ENCODE data around the gene ARAP2.

DNA sequence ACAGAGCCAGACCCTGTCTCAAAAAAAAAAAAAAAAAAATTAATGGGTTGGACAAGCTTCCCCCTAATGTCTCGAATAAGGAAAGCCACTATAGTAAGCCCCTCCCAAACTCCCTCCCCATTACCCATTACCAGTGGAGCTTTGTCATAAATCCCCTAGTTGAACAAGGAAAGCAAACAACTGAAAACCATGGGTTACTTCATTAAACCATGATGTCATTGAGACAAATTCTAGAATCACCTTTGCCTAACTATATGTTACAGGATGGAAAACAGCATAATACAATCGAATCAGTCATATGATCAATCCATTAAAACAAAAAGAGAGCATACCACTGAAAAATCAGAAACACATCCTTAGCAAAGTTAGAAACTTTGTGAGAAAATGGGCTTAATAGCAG is 8.2 kb downstream of the ARAP2 start:
- TF ChIP-seq, protein P1, sequence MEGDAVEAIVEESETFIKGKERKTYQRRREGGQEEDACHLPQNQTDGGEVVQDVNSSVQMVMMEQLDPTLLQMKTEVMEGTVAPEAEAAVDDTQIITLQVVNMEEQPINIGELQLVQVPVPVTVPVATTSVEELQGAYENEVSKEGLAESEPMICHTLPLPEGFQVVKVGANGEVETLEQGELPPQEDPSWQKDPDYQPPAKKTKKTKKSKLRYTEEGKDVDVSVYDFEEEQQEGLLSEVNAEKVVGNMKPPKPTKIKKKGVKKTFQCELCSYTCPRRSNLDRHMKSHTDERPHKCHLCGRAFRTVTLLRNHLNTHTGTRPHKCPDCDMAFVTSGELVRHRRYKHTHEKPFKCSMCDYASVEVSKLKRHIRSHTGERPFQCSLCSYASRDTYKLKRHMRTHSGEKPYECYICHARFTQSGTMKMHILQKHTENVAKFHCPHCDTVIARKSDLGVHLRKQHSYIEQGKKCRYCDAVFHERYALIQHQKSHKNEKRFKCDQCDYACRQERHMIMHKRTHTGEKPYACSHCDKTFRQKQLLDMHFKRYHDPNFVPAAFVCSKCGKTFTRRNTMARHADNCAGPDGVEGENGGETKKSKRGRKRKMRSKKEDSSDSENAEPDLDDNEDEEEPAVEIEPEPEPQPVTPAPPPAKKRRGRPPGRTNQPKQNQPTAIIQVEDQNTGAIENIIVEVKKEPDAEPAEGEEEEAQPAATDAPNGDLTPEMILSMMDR (IDR thresholded peaks at IDR 0.05; ENCODE audit: low read depth, low read length, poor library complexity, severe bottlenecking): no peak
- TF ChIP-seq EZH2phosphoT487 (IDR thresholded peaks at IDR 0.05; ENCODE audit: borderline replicate concordance, low read length): no peak
